ENCODE data around the gene SOX13. TPM values are rescaled to one million over a fixed set of nuclear protein-coding genes. Genes with fewer than 3 reads are reported as not detected.

The SOX13 gene
- total and polyA plus RNA-seq, 2 of the 4 experiments (the other 2 are of a cell fraction), result 0.54 to 3.5 TPM

DNA sequence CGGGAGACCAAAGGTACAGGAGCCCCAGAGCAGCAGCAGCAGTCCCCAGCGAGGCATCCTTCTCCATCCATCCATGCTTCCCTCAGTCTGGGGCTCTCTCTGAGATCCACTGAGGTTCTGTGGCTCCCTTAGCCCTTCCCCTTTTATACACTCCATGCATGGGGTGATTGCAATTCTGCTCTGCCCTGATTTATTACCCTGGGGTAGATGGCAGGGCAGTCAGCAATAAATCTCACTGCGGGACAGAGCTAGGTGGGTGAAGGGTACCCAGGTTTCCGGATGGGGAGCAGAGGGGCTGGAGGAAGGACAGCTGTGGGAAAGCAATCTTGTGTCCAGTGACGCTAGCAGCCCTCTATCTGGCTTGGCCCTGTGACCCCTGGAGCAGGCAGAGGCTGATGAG is 93.3 kb downstream of the SOX13 start, which contains the start of gene REN:
REN (minus strand) TSS at position 119 of the 400 bp plus-strand sequence; CDS start at position 75, 44 bp downstream.
- TF ChIP-seq CEBPB (IDR thresholded peaks at IDR 0.05; ENCODE audit: low read depth, low read length) (no peak), MAFK (IDR thresholded peaks at IDR 0.05; ENCODE audit: low read depth, low read length) (no peak), POLR2A (IDR thresholded peaks at IDR 0.05; ENCODE audit: low read depth, low read length) (no peak), MXI1 (IDR thresholded peaks at IDR 0.05; ENCODE audit: borderline replicate concordance, low read depth, low read length) (no peak), RAD21 (IDR thresholded peaks at IDR 0.05; ENCODE audit: low read length) (no peak), BHLHE40 (IDR thresholded peaks at IDR 0.05; ENCODE audit: low read depth, low read length) (no peak), FOS (IDR thresholded peaks at IDR 0.05; ENCODE audit: low read depth, low read length) (no peak), CHD1 (IDR thresholded peaks at IDR 0.05; ENCODE audit: low read depth, low read length) (no peak)
- TF ChIP-seq, protein P1, sequence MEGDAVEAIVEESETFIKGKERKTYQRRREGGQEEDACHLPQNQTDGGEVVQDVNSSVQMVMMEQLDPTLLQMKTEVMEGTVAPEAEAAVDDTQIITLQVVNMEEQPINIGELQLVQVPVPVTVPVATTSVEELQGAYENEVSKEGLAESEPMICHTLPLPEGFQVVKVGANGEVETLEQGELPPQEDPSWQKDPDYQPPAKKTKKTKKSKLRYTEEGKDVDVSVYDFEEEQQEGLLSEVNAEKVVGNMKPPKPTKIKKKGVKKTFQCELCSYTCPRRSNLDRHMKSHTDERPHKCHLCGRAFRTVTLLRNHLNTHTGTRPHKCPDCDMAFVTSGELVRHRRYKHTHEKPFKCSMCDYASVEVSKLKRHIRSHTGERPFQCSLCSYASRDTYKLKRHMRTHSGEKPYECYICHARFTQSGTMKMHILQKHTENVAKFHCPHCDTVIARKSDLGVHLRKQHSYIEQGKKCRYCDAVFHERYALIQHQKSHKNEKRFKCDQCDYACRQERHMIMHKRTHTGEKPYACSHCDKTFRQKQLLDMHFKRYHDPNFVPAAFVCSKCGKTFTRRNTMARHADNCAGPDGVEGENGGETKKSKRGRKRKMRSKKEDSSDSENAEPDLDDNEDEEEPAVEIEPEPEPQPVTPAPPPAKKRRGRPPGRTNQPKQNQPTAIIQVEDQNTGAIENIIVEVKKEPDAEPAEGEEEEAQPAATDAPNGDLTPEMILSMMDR (conservative IDR thresholded peaks at IDR 0.05; ENCODE audit: low read depth, low read length), result no peak
- TF ChIP-seq, protein P2, sequence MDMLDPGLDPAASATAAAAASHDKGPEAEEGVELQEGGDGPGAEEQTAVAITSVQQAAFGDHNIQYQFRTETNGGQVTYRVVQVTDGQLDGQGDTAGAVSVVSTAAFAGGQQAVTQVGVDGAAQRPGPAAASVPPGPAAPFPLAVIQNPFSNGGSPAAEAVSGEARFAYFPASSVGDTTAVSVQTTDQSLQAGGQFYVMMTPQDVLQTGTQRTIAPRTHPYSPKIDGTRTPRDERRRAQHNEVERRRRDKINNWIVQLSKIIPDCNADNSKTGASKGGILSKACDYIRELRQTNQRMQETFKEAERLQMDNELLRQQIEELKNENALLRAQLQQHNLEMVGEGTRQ (IDR thresholded peaks at IDR 0.05; ENCODE audit: low read depth, low read length), result no peak
- no peaks in the 10 kb centered on the region; the same call in 1 of the 2 replicates for H3K9me3 ChIP-seq (ENCODE audit: control insufficient read depth, insufficient read depth, low read length)
- ATAC-seq (ENCODE audit: low read depth), result no peak
- H2BK15ac ChIP-seq (ENCODE audit: low read depth, low read length), result no peak within 1 kb of the TSS; the same call in 2 of the 3 replicates
- no peak within 1 kb of the TSS for H2BK5ac ChIP-seq (ENCODE audit: low read depth, low read length, poor library complexity, severe bottlenecking)
- H2AK9ac ChIP-seq (replicated peaks; ENCODE audit: low read depth, low read length, poor library complexity), result no peak within 1 kb of the TSS
- no peak within 1 kb of the TSS for H3K14ac ChIP-seq (replicated peaks; ENCODE audit: low read depth, low read length)
- ChIA-PET POLR2A (ENCODE audit: unreplicated experiment) (interaction anchor here (0.5 kb wide), 1 partner anchor 18 kb away, joined by 10 read pairs; no protein-coding TSS in a partner anchor), CTCF (interaction anchor here (5.3 kb wide), 1 partner anchor 40 kb away, joined by 25 read pairs; no protein-coding TSS in a partner anchor)
- H2BK20ac ChIP-seq (ENCODE audit: low read depth, low read length), result peak within 1 kb of the TSS; percentile 56; the same call in 1 of the 2 replicates
- no peak within 1 kb of the TSS for H3K4me3 ChIP-seq (ENCODE audit: insufficient read depth, low read depth, low read length)
- 49% methylated on average over 2 of the region's 5 CpGs; no CpG with 5 or more reads in 1 of the 2 experiments for WGBS, 2 experiments (ENCODE audit: extremely low coverage in 2 of 2, insufficient read length in 1 of 2)
- dilution Hi-C loops (cut with HindIII; ENCODE audit: low sequenced_read_pairs, unreplicated experiment), result loop anchor here (25.0 kb wide), 1 partner anchor 221 kb away; no protein-coding TSS in a partner anchor
- H3K9me1 ChIP-seq (ENCODE audit: insufficient read depth, low read length), result no peaks in the 10 kb centered on the region
- no peak within 1 kb of the TSS for H4K5ac ChIP-seq (ENCODE audit: low read depth, low read length)
- no peaks in the 10 kb centered on the region for H3K79me1 ChIP-seq (ENCODE audit: low read depth in 1 of 2, low read length in 2 of 2)
- no peak within 1 kb of the TSS for H3K27ac ChIP-seq (ENCODE audit: insufficient read depth, low read length)
- no peaks in the 10 kb centered on the region; the same call in 1 of the 2 replicates for H3K4me1 ChIP-seq (ENCODE audit: control insufficient read depth, insufficient read depth, low read length)
- in situ Hi-C loops (cut with MboI; ENCODE audit: low sequenced_read_pairs), result loop anchor here (5.0 kb wide), 1 partner anchor 41 kb away; no protein-coding TSS in a partner anchor
- H3K27me3 ChIP-seq (ENCODE audit: control insufficient read depth, insufficient read depth, low read length), result no peaks in the 10 kb centered on the region
- H3K56ac ChIP-seq (ENCODE audit: extremely low read depth, insufficient read depth, low read length), result no peak within 1 kb of the TSS
- no peaks in the 10 kb centered on the region for H4K20me1 ChIP-seq (ENCODE audit: insufficient read depth, low read length)
- H4K91ac ChIP-seq (ENCODE audit: insufficient read depth, low read depth, low read length), result peak within 1 kb of the TSS; percentile 29; the same call in 1 of the 2 replicates
- peak within 1 kb of the TSS; percentile 43 for H2AFZ ChIP-seq (replicated peaks; ENCODE audit: low read length, poor library complexity)
- H2AK5ac ChIP-seq (ENCODE audit: low read depth, low read length), result peak within 1 kb of the TSS; percentile 77; the same call in 1 of the 2 replicates
- no peak within 1 kb of the TSS for H3K9ac ChIP-seq (ENCODE audit: low read depth, low read length)
- no peak within 1 kb of the TSS; a peak in 1 of 4 replicates for H4K8ac ChIP-seq (ENCODE audit: low read depth in 2 of 2, low read length in 2 of 2)
- H3K4ac ChIP-seq (ENCODE audit: low read depth, low read length), result no peak within 1 kb of the TSS
- no peak for DNase-seq
- intact Hi-C loops (cut with micrococcal nuclease), result no loop called here
- H3K18ac ChIP-seq (ENCODE audit: low read depth, low read length), result no peak within 1 kb of the TSS
- peak within 1 kb of the TSS; percentile 61; the same call in 1 of the 2 replicates for H2BK120ac ChIP-seq (ENCODE audit: low read depth, low read length)
- H3K36me3 ChIP-seq (ENCODE audit: control insufficient read depth, insufficient read depth, low read length), result no peaks in the 10 kb centered on the region
- H3K23ac ChIP-seq (ENCODE audit: low read depth, low read length), result no peak within 1 kb of the TSS
- BruUV-seq (replicated peaks), result no TSS peak
- no peak within 1 kb of the TSS for H3K4me2 ChIP-seq (ENCODE audit: low read depth, low read length)
